GM12874 (cell line): ENCODE measurements around the gene ANKRD13D.
A peak's percentile ranks its signal among the peaks of the same experiment; 100 is the strongest.

Source experiments
- TF ChIP-seq, protein P1 (sequence below): IDR thresholded peaks from 2 replicates; pipeline ENCODE4 v1.5.1; 2011; ENCODE audit warnings: low read depth, mild to moderate bottlenecking, control low read depth, low read length, moderate library complexity; ENCODE audit not compliant: insufficient read depth

The ANKRD13D gene

DNA sequence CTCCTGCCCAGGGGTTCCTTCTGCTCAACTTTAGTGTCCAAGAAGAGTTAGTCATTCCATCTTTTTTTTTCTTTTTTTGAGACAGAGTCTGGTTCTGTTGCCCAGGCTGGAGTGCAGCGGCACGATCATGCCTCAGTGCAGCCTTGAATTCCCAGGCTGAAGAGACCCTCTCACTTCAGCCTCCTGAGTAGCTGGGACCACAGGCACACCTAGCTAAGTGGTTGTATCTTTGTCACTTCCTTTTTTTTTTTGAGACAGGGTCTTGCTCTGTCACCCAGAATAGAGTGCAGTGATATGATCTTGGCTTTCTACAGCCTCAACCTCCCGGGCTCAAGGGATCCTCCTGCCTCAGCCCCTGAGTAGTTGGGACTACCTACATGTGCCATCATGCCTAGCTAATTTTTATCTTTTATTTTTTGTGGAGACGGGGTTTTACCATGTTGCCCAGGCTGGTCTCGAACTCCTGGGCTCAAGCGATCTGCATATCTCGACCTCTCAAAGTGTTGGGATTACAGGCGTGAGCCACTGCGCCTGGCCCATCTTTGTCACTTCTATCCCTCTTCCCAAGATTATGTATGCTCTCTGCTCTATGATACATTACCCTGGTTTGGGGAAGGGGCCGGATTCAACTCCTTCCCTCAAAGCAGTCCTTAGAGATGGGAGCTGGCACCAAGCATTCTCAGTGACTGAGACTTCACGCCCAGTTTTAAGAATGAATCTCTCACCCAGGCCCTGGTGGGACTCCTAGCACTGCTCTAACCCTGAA, 24.2 kb downstream of the ANKRD13D start:
- TF ChIP-seq, protein P1, sequence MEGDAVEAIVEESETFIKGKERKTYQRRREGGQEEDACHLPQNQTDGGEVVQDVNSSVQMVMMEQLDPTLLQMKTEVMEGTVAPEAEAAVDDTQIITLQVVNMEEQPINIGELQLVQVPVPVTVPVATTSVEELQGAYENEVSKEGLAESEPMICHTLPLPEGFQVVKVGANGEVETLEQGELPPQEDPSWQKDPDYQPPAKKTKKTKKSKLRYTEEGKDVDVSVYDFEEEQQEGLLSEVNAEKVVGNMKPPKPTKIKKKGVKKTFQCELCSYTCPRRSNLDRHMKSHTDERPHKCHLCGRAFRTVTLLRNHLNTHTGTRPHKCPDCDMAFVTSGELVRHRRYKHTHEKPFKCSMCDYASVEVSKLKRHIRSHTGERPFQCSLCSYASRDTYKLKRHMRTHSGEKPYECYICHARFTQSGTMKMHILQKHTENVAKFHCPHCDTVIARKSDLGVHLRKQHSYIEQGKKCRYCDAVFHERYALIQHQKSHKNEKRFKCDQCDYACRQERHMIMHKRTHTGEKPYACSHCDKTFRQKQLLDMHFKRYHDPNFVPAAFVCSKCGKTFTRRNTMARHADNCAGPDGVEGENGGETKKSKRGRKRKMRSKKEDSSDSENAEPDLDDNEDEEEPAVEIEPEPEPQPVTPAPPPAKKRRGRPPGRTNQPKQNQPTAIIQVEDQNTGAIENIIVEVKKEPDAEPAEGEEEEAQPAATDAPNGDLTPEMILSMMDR: no peak

GRCh38 chr11:67314218-67314617, 25.1 kb downstream of the ANKRD13D start:
- TF ChIP-seq, protein P1: no peak

- TF ChIP-seq, protein P1: no peak
These were observed 26.3 kb downstream of the ANKRD13D start for GRCh38 chr11:67315325-67315909.

GRCh38 chr11:67316882-67317204, 27.7 kb downstream of the ANKRD13D start:
- TF ChIP-seq, protein P1: no peak

DNA sequence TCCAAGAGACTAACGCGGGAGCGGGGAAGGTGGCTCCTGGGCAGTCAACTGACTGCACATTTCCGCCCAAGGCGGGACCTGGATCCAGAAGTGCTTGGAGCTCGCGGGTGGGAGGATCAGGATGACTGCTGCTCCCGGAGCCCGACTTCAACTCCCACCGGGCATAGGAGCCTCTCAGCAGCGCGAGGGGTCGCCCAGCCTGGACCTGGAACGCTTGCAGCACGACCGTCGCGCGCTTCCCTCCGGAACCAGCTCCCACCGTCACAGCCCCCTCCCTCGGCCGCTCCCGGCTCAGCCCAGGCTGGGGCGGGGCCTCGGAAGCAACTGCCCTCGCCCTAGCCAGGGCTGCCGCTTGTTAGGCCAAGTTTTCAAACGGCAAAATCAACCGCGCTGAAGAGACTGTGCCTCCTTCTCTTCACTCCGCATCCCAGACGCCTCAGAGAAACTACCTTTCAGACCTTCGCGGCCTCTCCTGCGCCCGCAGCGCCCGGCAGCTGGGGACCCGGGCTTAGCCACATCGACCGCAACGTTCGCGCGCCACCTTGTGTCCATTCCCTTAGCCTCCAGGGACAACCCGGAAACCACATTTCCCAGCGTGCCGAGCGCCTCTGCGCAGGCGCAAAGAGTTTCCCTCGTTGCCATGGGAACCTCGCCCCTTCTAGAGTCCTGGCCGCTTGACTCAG, 28.2 kb downstream of the ANKRD13D start:
- TF ChIP-seq, protein P1: peak; percentile 85

- TF ChIP-seq, protein P1: no peak
These were observed 28.9 kb downstream of the ANKRD13D start for GRCh38 chr11:67317888-67318555.

DNA sequence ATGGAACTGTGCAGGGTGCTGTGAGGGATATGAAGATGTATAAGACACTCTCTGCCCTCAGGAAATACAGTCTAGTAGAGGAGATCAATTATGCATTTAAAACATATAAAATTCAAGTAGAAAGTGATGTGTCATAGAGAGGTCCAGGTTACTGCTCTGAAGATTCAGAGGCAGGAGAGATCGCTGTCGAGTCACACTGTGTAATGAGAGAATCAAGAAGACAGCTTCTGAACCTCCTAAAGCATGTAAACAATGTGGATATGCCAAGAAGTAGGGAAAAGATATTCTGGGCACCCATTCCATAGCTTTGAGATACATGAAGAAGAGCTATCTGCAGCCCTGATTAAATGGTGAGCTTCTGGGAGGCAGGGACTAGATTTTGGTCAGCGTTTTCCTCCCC, 30.9 kb downstream of the ANKRD13D start:
- TF ChIP-seq, protein P1: no peak
